ENCODE measurements around the gene RNASEH2A. TPM values are rescaled to one million over a fixed set of nuclear protein-coding genes. Genes with fewer than 3 reads are reported as not detected.

RNASEH2A gene
- polyA plus RNA-seq, 1 of the 3 experiments (the other 2 are of a cell fraction): 48.1 TPM

DNA sequence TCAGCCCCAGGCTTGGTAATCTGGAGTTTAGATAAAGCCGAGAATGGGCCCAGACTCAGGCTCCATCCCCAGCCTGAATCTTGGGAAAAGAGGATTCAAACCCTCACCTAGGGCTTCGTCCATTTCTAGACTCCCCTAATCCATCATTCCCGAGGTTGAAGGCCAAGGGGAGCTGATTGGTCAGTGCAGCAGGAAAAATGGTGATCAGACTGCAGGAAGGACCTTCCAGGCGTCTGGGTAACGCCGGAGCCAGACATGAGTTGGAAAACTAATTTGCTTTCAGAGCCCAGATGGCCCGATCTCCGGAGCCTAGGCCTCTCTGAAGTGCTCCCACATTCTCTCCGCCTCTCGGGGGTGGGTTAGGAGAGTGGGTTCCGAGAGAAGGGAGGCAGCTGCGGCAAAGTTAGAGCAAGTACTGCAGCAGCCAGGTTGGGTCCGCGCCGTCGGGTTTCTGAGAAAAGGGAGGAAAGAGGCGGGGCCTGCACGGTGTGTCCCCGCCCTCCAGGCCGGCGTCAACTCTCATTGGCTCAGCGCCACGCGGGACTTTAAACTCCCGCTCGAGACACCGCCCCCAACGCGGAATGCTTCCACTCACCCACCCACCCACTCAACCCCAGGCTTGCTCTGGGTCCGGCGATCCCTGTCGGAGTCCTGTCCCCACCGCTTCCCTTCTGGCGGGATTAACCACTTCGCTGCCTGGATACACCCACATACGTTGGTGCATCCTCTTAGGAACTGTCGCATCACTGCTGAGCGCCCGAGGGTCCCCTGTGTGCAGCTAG, 28.8 kb downstream of the RNASEH2A start:
- H3K4me1 ChIP-seq (ENCODE audit: control insufficient read depth in 1 of 2, insufficient read depth in 2 of 2, low read depth in 1 of 2, low read length in 1 of 2): peaks cover 5 to 46% of the 10 kb centered on the region in 2 experiments; a peak in 2 of 4 replicates
- no peaks in the 10 kb centered on the region for H3K36me3 ChIP-seq (replicated peaks in 1 of 2; ENCODE audit: control insufficient read depth in 1 of 2, insufficient read depth in 2 of 2, low read length in 1 of 2)
- no peaks in the 10 kb centered on the region for H3K9me3 ChIP-seq
- no peak overlapping the region; the same call in 1 of the 2 replicates for H3K4me2 ChIP-seq
- no peaks in the 10 kb centered on the region for H3K9me2 ChIP-seq
- DNase-seq: peak; percentile 85
- no peaks in the 10 kb centered on the region for H3K27me3 ChIP-seq (ENCODE audit: insufficient read depth)
- H2AFZ ChIP-seq (ENCODE audit: low read depth): no peak overlapping the region
- TF ChIP-seq MEF2A (IDR thresholded peaks at IDR 0.05; ENCODE audit: borderline replicate concordance, low read depth) (no peak), SIN3A (IDR thresholded peaks at IDR 0.05; ENCODE audit: borderline replicate concordance, low read depth, low read length) (no peak), RCOR1 (IDR thresholded peaks at IDR 0.05; ENCODE audit: low read length) (no peak), JUND (IDR thresholded peaks at IDR 0.05) (no peak)
- TF ChIP-seq, protein P1, sequence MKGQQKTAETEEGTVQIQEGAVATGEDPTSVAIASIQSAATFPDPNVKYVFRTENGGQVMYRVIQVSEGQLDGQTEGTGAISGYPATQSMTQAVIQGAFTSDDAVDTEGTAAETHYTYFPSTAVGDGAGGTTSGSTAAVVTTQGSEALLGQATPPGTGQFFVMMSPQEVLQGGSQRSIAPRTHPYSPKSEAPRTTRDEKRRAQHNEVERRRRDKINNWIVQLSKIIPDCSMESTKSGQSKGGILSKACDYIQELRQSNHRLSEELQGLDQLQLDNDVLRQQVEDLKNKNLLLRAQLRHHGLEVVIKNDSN (IDR thresholded peaks at IDR 0.05; ENCODE audit: borderline replicate concordance, low read depth): no peak
- TF ChIP-seq, protein P2, sequence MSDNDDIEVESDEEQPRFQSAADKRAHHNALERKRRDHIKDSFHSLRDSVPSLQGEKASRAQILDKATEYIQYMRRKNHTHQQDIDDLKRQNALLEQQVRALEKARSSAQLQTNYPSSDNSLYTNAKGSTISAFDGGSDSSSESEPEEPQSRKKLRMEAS (IDR thresholded peaks at IDR 0.05; ENCODE audit: low read depth): no peak
- TF ChIP-seq, protein P3, sequence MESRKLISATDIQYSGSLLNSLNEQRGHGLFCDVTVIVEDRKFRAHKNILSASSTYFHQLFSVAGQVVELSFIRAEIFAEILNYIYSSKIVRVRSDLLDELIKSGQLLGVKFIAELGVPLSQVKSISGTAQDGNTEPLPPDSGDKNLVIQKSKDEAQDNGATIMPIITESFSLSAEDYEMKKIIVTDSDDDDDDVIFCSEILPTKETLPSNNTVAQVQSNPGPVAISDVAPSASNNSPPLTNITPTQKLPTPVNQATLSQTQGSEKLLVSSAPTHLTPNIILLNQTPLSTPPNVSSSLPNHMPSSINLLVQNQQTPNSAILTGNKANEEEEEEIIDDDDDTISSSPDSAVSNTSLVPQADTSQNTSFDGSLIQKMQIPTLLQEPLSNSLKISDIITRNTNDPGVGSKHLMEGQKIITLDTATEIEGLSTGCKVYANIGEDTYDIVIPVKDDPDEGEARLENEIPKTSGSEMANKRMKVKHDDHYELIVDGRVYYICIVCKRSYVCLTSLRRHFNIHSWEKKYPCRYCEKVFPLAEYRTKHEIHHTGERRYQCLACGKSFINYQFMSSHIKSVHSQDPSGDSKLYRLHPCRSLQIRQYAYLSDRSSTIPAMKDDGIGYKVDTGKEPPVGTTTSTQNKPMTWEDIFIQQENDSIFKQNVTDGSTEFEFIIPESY (IDR thresholded peaks at IDR 0.05; ENCODE audit: borderline replicate concordance, low read depth): no peak
- TF ChIP-seq, protein P4, sequence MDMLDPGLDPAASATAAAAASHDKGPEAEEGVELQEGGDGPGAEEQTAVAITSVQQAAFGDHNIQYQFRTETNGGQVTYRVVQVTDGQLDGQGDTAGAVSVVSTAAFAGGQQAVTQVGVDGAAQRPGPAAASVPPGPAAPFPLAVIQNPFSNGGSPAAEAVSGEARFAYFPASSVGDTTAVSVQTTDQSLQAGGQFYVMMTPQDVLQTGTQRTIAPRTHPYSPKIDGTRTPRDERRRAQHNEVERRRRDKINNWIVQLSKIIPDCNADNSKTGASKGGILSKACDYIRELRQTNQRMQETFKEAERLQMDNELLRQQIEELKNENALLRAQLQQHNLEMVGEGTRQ (IDR thresholded peaks at IDR 0.05; ENCODE audit: borderline replicate concordance, low read depth, low read length): no peak
- TF ChIP-seq, protein P5, sequence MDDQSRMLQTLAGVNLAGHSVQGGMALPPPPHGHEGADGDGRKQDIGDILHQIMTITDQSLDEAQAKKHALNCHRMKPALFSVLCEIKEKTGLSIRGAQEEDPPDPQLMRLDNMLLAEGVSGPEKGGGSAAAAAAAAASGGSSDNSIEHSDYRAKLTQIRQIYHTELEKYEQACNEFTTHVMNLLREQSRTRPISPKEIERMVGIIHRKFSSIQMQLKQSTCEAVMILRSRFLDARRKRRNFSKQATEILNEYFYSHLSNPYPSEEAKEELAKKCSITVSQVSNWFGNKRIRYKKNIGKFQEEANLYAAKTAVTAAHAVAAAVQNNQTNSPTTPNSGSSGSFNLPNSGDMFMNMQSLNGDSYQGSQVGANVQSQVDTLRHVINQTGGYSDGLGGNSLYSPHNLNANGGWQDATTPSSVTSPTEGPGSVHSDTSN (IDR thresholded peaks at IDR 0.05): no peak
- WGBS (ENCODE audit: low lambda C conversion rate): 21% methylated on average over 22 of the region's 39 CpGs
- H4K20me1 ChIP-seq (ENCODE audit: insufficient read depth): no peaks in the 10 kb centered on the region
- peak overlapping the region in 1 of 2 experiments; percentile 17; a peak in 1 of 4 replicates for H3K4me3 ChIP-seq (ENCODE audit: low read depth in 2 of 2, low read length in 1 of 2)
- no peaks in the 10 kb centered on the region for H3K79me2 ChIP-seq (ENCODE audit: insufficient read depth)
- CTCF ChIA-PET: interaction anchor here (0.6 to 1.5 kb wide), 5 partner anchors 29 to 130 kb away, joined by 3 to 4 read pairs (median 3); partner anchors contain the start of gene RNASEH2A
- peaks cover 33% of the 10 kb centered on the region for H3F3A ChIP-seq (replicated peaks; ENCODE audit: insufficient read depth)
- H3K9ac ChIP-seq: no peak overlapping the region
- POLR2A ChIA-PET: interaction anchor here (1.2 kb wide), 1 partner anchor 103 kb away, joined by 4 read pairs; the partner anchor contains the start of gene CALR
- peak overlapping the region in 1 of 2 experiments; percentile 43; a peak in 2 of 4 replicates for H3K27ac ChIP-seq (ENCODE audit: low read depth in 2 of 2, low read length in 1 of 2)

Data from SK-N-SH (cell line).